Coronary artery (tissue), 2 donors: ENCODE measurements around the gene POP4.

Source experiments
- DNase-seq: peaks from one replicate; pipeline ENCODE4 v3.0.0-alpha.2; 2017; ENCODE audit warnings: low spot score
- H3K27ac ChIP-seq, 2 donors: fragments of 200-600 bp; sonication (generic); one replicate each; pipeline ENCODE4 v1.5.1; 2016 to 2019
- H3K4me3 ChIP-seq: fragments of 200-600 bp; sonication (generic); 2 replicates; pipeline ENCODE4 v1.5.1; 2016; ENCODE audit warnings: mild to moderate bottlenecking, moderate library complexity
- TF ChIP-seq, protein P1 (sequence below): fragments of 200-600 bp; sonication (generic); IDR thresholded peaks from one replicate; pipeline ENCODE4 v1.5.1; 2019; ENCODE audit warnings: antibody characterized with exemption

The POP4 gene

DNA sequence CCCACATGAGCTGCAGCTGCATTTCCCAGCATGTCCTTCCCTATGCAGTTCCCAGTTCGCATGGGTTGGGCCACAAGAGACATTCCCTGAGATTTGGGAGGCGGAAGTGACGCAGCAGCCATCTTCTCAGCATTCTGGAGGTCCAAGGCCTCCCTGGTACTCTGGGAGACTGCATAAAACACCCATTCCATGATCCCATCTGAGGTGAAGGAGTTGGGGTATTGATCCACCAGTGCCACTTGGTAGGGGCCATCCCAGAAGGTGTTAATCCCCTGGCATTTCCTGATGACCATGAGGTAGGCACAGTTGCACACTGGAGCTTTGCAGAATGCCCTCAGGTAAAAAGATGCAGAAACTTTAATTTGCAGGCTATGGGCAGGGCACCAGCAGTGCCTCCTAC is 25.4 kb downstream of the POP4 start:
- Histone ChIP-seq H3K27ac (no peak overlapping the region), H3K4me3 (no peak overlapping the region)
- DNase-seq = no peak
- TF ChIP-seq, protein P1, sequence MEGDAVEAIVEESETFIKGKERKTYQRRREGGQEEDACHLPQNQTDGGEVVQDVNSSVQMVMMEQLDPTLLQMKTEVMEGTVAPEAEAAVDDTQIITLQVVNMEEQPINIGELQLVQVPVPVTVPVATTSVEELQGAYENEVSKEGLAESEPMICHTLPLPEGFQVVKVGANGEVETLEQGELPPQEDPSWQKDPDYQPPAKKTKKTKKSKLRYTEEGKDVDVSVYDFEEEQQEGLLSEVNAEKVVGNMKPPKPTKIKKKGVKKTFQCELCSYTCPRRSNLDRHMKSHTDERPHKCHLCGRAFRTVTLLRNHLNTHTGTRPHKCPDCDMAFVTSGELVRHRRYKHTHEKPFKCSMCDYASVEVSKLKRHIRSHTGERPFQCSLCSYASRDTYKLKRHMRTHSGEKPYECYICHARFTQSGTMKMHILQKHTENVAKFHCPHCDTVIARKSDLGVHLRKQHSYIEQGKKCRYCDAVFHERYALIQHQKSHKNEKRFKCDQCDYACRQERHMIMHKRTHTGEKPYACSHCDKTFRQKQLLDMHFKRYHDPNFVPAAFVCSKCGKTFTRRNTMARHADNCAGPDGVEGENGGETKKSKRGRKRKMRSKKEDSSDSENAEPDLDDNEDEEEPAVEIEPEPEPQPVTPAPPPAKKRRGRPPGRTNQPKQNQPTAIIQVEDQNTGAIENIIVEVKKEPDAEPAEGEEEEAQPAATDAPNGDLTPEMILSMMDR = no peak

DNA sequence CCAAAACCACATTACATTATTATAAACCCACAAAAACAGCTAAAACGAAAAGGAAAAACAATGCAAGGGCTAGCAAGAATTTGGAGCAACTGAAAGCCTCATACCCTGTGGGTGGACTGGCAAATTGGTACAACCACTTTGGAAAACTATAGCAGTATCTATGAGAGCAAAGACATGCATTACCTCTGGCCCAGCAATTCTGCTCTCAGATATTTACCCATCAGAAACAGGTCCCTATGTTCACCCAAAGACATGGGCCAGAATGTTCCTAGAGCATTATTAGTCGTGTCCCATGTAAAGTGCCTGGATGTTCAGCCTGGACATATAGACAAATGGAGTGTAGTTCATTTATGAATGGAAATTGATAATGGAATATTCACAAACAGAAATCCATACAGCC is 27.9 kb downstream of the POP4 start:
- TF ChIP-seq, protein P1 = no peak
- no peak for DNase-seq
- Histone ChIP-seq H3K4me3 (no peak overlapping the region), H3K27ac (no peak overlapping the region)

- no peak for DNase-seq
- no peak overlapping the region for H3K27ac ChIP-seq
- TF ChIP-seq, protein P1 = no peak
- no peak overlapping the region for H3K4me3 ChIP-seq
Observed at GRCh38 chr19:29634423-29635130, 28.5 kb downstream of the POP4 start.

GRCh38 chr19:29635963-29636362 is 29.9 kb downstream of the POP4 start:
- DNase-seq = no peak
- Histone ChIP-seq H3K4me3 (no peak overlapping the region), H3K27ac (no peak overlapping the region)
- TF ChIP-seq, protein P1 = no peak

- no peak for DNase-seq
- H3K4me3 ChIP-seq = no peak overlapping the region
- H3K27ac ChIP-seq = no peak overlapping the region
- TF ChIP-seq, protein P1 = no peak
Observed at GRCh38 chr19:29636553-29637360, 30.7 kb downstream of the POP4 start.

DNA sequence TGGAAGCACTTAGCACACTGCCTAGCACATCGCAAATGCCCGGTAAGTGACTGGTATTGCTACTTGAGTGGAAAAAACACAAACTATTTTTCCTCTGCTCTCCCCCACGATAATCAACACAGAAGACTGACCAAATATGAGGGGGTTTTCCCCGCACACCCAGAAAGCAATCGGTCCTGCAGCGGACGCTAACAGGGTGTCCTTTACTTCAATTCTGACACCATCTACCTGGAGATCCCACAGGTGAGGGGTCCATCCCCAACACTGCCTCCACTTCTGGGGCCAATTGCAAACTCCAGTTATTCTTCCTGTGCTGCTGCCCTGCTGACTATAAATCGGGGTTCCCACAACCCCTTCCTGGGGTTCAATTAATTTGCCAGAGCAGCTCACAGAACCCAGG is 33.0 kb downstream of the POP4 start:
- Histone ChIP-seq H3K4me3 (no peak overlapping the region), H3K27ac (no peak overlapping the region)
- no peak for DNase-seq
- TF ChIP-seq, protein P1 = no peak

GRCh38 chr19:29640231-29640630 is 34.1 kb downstream of the POP4 start:
- DNase-seq = no peak
- Histone ChIP-seq H3K27ac (no peak overlapping the region), H3K4me3 (no peak overlapping the region)
- TF ChIP-seq, protein P1 = no peak
